Activated T-cell treated with anti-CD3 and anti-CD28 coated beads, Interleukin-2, amount 50 U/mL, for 4 hours (primary cell): ENCODE results near the gene AP5Z1. TPM values are rescaled to one million over a fixed set of nuclear protein-coding genes. Genes with fewer than 3 reads are reported as not detected.

Experiments
- ATAC-seq, 2 donors: fragments of 200-7000 bp; cut with Tn5 transposase; one replicate each; pipeline ENCODE4 v1.10.0; 2021
- DNase-seq: peaks from one replicate; pipeline ENCODE4 v3.0.0-alpha.2; 2020
- H3K27me3 Mint-ChIP-seq: one replicate; pipeline ENCODE4 v1.8.0; 2021; ENCODE audit warnings: low read depth, mixed read lengths
- H3K36me3 Mint-ChIP-seq: one replicate; pipeline ENCODE4 v1.8.0; 2022; ENCODE audit warnings: mixed read lengths; ENCODE audit not compliant: insufficient read depth
- H3K4me1 Mint-ChIP-seq: one replicate; pipeline ENCODE4 v1.8.0; 2021; ENCODE audit warnings: low read depth, mixed read lengths
- H3K4me3 Mint-ChIP-seq: one replicate; pipeline ENCODE4 v1.8.0; 2021; ENCODE audit warnings: mild to moderate bottlenecking, moderate library complexity, mixed read lengths
- H3K9me3 Mint-ChIP-seq: one replicate; pipeline ENCODE4 v1.8.0; 2021; ENCODE audit warnings: mixed read lengths
- total RNA-seq, 3 donors: library from RNA; stranded (reverse); gene quantifications; one replicate each; pipeline ENCODE4 v1.2.1, GENCODE V29; 2021

AP5Z1 gene
- total RNA-seq, result 10 to 100 TPM; 81.1 to 92.3 (median 84.4) TPM

- peak; percentile 92 for ATAC-seq
- peak; percentile 91 for DNase-seq
- Mint-ChIP-seq H3K36me3 (peaks cover 11% of the 10 kb centered on the region), H3K27me3 (no peaks in the 10 kb centered on the region), H3K9me3 (no peaks in the 10 kb centered on the region), H3K4me1 (peaks cover 41% of the 10 kb centered on the region), H3K4me3 (peak within 1 kb of the TSS; percentile 98)
These were observed at the start of gene AP5Z1 for GRCh38 chr7:4775250-4775847. Gene AP5Z1 (plus strand): TSS chr7:4775623. CDS start chr7:4775716, 93 bp downstream.

GRCh38 chr7:4725850-4726450 lies 49.5 kb upstream of the AP5Z1 start:
- Mint-ChIP-seq H3K36me3 (peaks cover 9% of the 10 kb centered on the region), H3K4me1 (peaks cover 51% of the 10 kb centered on the region), H3K4me3 (peak overlapping the region; percentile 83), H3K27me3 (no peaks in the 10 kb centered on the region), H3K9me3 (no peaks in the 10 kb centered on the region)
- ATAC-seq, result no peak
- DNase-seq, result no peak

GRCh38 chr7:4726566-4726965 lies 48.9 kb upstream of the AP5Z1 start:
- Mint-ChIP-seq H3K4me1 (peaks cover 55% of the 10 kb centered on the region), H3K9me3 (no peaks in the 10 kb centered on the region), H3K4me3 (no peak overlapping the region), H3K36me3 (peaks cover 9% of the 10 kb centered on the region), H3K27me3 (no peaks in the 10 kb centered on the region)
- peak in 1 of 2 donors; percentile 19 for ATAC-seq
- no peak for DNase-seq

- DNase-seq (no peak), ATAC-seq (no peak)
- Mint-ChIP-seq H3K4me1 (peaks cover 64% of the 10 kb centered on the region), H3K27me3 (no peaks in the 10 kb centered on the region), H3K9me3 (no peaks in the 10 kb centered on the region), H3K36me3 (peaks cover 13% of the 10 kb centered on the region), H3K4me3 (no peak overlapping the region)
These were observed 47.3 kb upstream of the AP5Z1 start for GRCh38 chr7:4727914-4728705.

- Mint-ChIP-seq H3K27me3 (no peaks in the 10 kb centered on the region), H3K4me1 (peaks cover 67% of the 10 kb centered on the region)
These were observed 46.2 kb upstream of the AP5Z1 start for GRCh38 chr7:4729266-4729665.

GRCh38 chr7:4730276-4730675 lies 45.1 kb upstream of the AP5Z1 start:
- H3K27me3 Mint-ChIP-seq, result no peaks in the 10 kb centered on the region
- H3K4me1 Mint-ChIP-seq, result peaks cover 66% of the 10 kb centered on the region
- peaks cover 11% of the 10 kb centered on the region for H3K36me3 Mint-ChIP-seq
- ATAC-seq, result no peak
- H3K9me3 Mint-ChIP-seq, result no peaks in the 10 kb centered on the region
- H3K4me3 Mint-ChIP-seq, result no peak overlapping the region
- no peak for DNase-seq

More at GRCh38 chr7:4729266-4729665, 46.2 kb upstream of the AP5Z1 start:
- Mint-ChIP-seq H3K4me3 (no peak overlapping the region), H3K36me3 (peaks cover 13% of the 10 kb centered on the region), H3K9me3 (no peaks in the 10 kb centered on the region)
- DNase-seq (no peak), ATAC-seq (no peak)

- peaks cover 11% of the 10 kb centered on the region for H3K36me3 Mint-ChIP-seq
- DNase-seq (no peak), ATAC-seq (peak in 1 of 2 donors; percentile 25)
- no peaks in the 10 kb centered on the region for H3K9me3 Mint-ChIP-seq
- H3K27me3 Mint-ChIP-seq, result no peaks in the 10 kb centered on the region
- peaks cover 65% of the 10 kb centered on the region for H3K4me1 Mint-ChIP-seq
- H3K4me3 Mint-ChIP-seq, result no peak overlapping the region
These were observed 44.5 kb upstream of the AP5Z1 start for GRCh38 chr7:4730971-4731370.

- Mint-ChIP-seq H3K4me3 (no peak overlapping the region), H3K9me3 (no peaks in the 10 kb centered on the region), H3K27me3 (no peaks in the 10 kb centered on the region), H3K36me3 (peaks cover 11% of the 10 kb centered on the region), H3K4me1 (peaks cover 62% of the 10 kb centered on the region)
- DNase-seq (no peak), ATAC-seq (no peak)
These were observed 43.6 kb upstream of the AP5Z1 start for GRCh38 chr7:4731803-4732202.

GRCh38 chr7:4733936-4734528 lies 41.4 kb upstream of the AP5Z1 start:
- H3K9me3 Mint-ChIP-seq, result no peaks in the 10 kb centered on the region
- no peaks in the 10 kb centered on the region for H3K27me3 Mint-ChIP-seq
- no peak for DNase-seq
- ATAC-seq, result peak; percentile 45 to 46
- peaks cover 13% of the 10 kb centered on the region for H3K36me3 Mint-ChIP-seq
- H3K4me1 Mint-ChIP-seq, result peaks cover 67% of the 10 kb centered on the region
- H3K4me3 Mint-ChIP-seq, result peak overlapping the region; percentile 4

- no peak for DNase-seq
- Mint-ChIP-seq H3K27me3 (no peaks in the 10 kb centered on the region), H3K4me1 (peaks cover 72% of the 10 kb centered on the region), H3K4me3 (no peak overlapping the region), H3K36me3 (peaks cover 13% of the 10 kb centered on the region), H3K9me3 (no peaks in the 10 kb centered on the region)
- ATAC-seq, result no peak
These were observed 40.7 kb upstream of the AP5Z1 start for GRCh38 chr7:4734587-4735345.

GRCh38 chr7:4737300-4737699 lies 38.1 kb upstream of the AP5Z1 start:
- Mint-ChIP-seq H3K4me3 (no peak overlapping the region), H3K27me3 (no peaks in the 10 kb centered on the region), H3K9me3 (no peaks in the 10 kb centered on the region), H3K4me1 (peaks cover 62% of the 10 kb centered on the region), H3K36me3 (peaks cover 22% of the 10 kb centered on the region)
- ATAC-seq (no peak), DNase-seq (no peak)

- DNase-seq (no peak), ATAC-seq (peak; percentile 61 to 69)
- Mint-ChIP-seq H3K4me3 (peak overlapping the region; percentile 73), H3K4me1 (peaks cover 57% of the 10 kb centered on the region), H3K36me3 (peaks cover 21% of the 10 kb centered on the region), H3K9me3 (no peaks in the 10 kb centered on the region), H3K27me3 (no peaks in the 10 kb centered on the region)
These were observed 36.5 kb upstream of the AP5Z1 start for GRCh38 chr7:4738711-4739527.

- H3K27me3 Mint-ChIP-seq, result no peaks in the 10 kb centered on the region
- ATAC-seq, result peak; percentile 35 to 53
- H3K4me1 Mint-ChIP-seq, result peaks cover 59% of the 10 kb centered on the region
- H3K36me3 Mint-ChIP-seq, result peaks cover 26% of the 10 kb centered on the region
- peak; percentile 44 for DNase-seq
- H3K4me3 Mint-ChIP-seq, result peak overlapping the region; percentile 73
- H3K9me3 Mint-ChIP-seq, result no peaks in the 10 kb centered on the region
These were observed 35.9 kb upstream of the AP5Z1 start for GRCh38 chr7:4739528-4739992.
